ENCODE results near the gene SNX21.
"Not testable (repeated sequence)": the region's sequence is repeated elsewhere in the genome, so short reads cannot be mapped to it uniquely, and the experiment has no call there.

Gene SNX21

GRCh38 chr20:45851501-45851900 lies 17.9 kb downstream of the SNX21 start:
- DNase-seq, result no peak

DNA sequence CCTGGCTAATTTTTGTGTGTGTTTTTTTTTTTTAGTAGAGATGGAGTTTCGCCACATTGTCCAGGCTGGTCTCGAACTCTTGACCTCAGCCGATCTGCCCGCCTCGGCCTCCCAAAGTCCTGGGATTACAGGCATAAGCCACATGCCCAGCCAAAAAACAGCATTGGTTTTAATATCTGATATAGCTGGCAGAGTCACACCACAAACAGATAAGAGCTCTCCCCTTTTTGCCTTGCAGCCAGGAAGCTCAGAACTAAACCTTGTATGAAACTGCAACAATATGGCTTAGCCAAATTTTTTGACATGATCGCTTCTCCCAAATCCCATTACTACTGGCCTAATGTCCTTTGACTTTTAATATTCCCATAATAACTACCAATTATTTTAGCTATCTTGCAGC lies 18.7 kb downstream of the SNX21 start:
- DNase-seq, result no peak

DNA sequence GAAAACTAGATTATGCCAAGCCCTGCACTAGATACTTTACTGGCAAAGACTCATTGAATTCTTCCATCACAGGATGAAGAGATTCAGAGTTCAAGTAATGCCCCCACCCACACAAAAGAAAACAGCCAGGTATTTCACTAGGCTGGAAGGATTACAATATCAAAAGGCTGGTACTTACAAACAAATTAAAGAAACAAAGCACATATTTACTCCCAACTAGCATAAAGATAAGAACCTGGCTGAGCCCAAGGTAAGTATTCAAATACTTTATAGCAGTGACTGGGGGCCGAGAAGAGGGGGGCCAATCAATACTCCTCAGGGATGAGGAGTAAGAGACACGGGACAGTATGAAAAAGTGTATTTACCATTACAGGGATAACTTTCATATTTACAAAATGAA lies 19.9 kb downstream of the SNX21 start:
- no peak for DNase-seq

GRCh38 chr20:45857114-45857881 lies 23.7 kb downstream of the SNX21 start, which contains the start of the genes ACOT8 and ZSWIM3:
TSS of gene ACOT8 (minus strand) at chr20:45857392. CDS start at chr20:45857315, 77 bp downstream.
TSS of gene ZSWIM3 (plus strand) at chr20:45857614. CDS start at chr20:45857826, 212 bp downstream.
- peak; percentile 51 to 100 (median 85) for DNase-seq

DNA sequence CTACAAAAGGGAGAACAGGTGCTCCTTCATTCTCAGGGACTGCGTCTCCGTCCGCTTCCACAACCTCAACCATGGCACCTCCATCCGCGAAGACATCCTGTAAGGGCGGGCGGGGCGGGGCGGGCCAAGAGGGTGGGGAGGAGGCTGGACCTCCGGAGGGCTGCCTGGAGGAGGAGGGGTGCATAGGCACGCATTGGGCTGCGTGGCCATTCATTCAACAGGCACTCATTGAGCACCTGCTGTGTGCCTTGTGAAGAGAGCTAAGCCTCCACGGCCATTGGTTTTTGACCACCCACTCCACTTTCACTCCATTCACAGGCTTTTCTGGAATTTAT lies 24.2 kb downstream of the SNX21 start:
- peak in 2 of 5 experiments; percentile 15 to 79 for DNase-seq

DNA sequence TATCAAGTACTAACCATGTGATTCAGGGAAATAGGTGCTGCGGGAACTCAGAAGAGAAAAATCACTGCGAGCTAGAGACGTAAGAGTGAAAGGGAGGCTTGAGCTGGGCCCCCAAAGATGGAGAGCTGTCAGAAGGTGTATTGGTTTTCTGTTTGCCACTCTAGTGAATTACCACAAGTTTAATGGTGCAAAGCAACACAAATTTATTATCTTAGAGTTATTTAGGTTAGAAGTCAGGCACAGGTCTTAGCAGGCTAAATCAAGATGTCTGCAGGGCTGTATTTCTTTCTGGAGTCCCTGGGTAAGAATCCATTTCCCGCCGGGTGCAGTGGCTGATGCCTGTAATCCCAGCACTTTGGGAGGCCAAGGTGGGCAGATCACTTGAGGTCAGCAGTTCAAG lies 26.3 kb downstream of the SNX21 start:
- no peak for DNase-seq

- no peak for DNase-seq
Measured at GRCh38 chr20:45860560-45861220, 27.1 kb downstream of the SNX21 start.

DNA sequence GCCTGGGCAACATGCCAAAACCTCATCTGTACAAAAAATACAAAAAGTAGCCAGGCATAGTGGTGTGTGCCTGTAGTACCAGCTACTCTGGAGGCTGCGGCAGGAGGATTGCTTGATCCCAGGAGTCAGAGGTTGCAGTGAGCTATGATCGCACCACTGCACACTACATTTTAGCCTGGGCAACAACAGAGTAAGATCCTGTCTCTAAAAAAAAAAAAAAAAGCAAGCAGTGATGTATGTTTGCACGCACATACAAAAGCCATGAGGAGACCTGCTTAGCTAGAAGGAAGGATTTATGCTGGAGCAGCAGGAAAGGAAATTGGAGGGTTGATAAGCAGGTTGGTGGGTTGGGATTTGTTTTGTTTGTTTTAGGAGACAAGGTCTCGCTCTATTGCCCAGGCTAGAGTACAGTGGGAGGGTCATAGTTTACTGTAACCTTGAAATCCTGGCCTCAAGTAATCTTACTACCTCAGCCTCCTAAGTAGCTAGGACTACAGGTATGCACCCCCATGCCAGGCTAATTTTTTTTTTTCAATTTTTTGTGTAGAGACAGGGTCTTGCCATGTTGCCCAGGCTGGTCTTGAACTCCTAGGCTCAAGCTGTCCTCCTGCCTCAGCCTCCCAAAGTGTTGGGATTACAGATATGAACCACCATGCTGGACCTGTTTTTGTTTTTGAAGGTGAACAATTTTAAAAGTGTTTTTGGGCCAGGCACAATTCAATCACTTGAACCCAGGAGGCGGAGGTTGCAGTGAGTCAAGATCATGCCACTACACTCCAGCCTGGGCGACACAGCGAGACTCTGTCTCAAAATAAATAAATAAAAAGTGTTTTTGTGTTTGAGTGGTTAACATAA lies 27.8 kb downstream of the SNX21 start:
- no peak for DNase-seq

GRCh38 chr20:45863543-45864470 lies 30.2 kb downstream of the SNX21 start:
- no peak for DNase-seq

DNA sequence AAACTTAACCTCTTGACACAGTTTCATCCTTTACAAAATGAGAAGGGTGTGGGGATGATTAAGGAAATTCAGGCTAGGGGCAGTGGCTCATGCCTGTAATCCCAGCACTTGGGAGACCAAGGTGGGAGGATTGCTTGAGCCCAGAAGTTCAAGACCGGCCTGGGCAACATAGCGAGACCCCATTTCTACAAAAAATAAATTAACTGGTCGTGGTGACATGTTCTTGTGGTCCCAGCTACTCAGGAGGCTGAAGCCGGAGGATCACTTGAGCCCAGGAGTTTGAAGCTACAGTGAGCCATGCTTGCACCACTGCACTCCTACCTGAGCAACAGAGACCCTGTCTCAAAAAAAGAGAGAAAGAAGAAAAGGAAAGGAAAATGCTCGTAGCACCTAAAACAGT lies 32.9 kb downstream of the SNX21 start:
- no peak for DNase-seq

DNA sequence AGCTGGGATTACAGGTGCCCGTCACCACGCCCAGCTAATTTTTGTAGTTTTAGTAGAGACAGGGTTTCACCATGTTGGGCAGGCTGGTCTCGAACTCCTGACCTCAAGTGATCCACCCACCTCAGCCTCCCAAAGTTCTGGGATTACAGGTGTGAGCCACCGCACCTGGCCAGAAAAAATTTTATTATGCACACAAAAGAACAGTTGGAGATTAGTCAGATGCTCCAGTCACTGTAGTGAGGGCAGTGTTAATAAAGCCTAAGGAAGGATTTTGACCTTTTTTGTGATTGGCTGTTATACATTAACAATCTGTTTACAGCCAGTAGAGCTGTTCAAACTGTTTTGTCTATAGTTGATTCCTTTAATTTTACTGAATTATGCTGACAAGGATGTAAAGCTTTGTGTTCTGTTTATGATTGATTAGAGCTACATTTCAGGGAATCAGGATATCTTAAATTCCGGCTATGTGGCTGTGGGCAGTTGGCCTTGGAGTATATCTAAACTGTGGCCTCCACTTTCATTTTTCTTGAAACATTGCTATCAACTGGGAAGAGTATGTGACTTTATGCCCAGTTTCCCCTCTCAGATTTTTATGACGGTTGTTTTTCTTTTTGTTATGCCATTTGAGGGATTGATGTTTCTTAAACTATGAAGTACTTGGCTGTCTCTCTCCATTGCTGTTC lies 33.7 kb downstream of the SNX21 start:
- DNase-seq, result no peak

DNA sequence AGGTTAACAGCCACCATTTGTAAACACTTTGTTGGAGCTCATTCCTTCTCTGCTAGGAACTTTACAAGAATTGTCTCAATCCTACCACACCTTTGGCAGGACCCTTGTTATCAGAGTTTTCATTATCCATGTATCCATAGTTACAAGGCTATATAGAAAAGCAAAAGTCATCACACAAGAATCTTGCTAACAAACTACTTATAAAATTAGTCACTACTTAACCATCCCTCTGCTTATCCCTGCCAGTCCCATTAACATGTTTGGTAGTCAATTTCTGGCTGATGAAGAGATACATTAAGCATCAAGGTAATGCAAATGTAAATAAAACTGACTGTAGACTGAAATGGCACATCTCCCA lies 34.2 kb downstream of the SNX21 start:
- DNase-seq, result no peak

GRCh38 chr20:45872626-45873025 lies 39.0 kb downstream of the SNX21 start:
- DNase-seq, result no peak

- DNase-seq, result peak in 1 of 5 experiments; percentile 65
Measured at GRCh38 chr20:45873409-45874103, 40.0 kb downstream of the SNX21 start.

DNA sequence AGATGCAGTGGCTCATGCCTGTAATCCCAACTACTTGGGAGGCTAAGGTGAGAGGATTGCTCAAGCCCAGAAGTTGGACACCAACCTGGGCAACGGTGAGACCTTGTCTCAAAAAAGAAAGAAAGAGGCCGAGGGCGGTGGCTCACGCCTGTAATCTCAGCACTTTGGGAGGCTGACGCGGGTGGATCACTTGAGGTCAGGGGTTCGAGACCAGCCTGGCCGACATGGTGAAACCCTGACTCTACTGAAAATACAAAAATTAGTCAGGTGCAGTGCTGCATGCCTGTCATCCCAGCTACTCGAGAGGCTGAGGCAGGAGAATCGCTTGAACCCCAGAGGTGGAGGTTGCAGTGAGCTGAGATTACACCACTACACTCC lies 40.5 kb downstream of the SNX21 start:
- DNase-seq, result not testable (repeated sequence)

DNA sequence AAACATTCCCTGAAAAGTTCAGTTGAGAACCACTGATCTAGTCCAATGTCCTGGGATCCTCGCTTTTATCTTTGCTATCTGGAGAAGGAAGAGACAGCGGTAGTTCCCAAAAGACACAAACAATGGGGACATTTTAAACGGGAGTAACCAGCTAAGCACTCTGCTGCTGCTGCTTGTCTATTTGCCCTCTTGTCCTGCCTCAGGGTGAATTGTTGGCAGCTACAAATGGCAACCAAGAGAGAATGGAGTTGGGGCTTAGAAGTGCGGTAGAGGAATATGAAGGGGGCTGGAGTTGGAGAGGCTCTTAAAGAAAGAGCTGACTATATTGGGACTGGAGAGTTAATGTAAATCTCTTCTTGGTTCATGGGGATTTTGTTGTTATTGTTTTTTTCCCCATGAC lies 41.0 kb downstream of the SNX21 start:
- no peak for DNase-seq

GRCh38 chr20:45878076-45878761 lies 44.6 kb downstream of the SNX21 start:
- no peak for DNase-seq

GRCh38 chr20:45880988-45881788 lies 47.6 kb downstream of the SNX21 start, which contains the start of gene ZSWIM1:
TSS of gene ZSWIM1 (plus strand) at chr20:45881227. CDS start at chr20:45882593, 1,366 bp downstream.
- DNase-seq, result peak; percentile 91 to 99 (median 97)

- no peak for DNase-seq
Measured at GRCh38 chr20:45882469-45883099, 49.0 kb downstream of the SNX21 start.
